ENCODE data around the gene RAPGEF4. TPM values are rescaled to one million over a fixed set of nuclear protein-coding genes. Genes with fewer than 3 reads are reported as not detected.

Gene RAPGEF4
- total RNA-seq, 1 experiment from 2014 or later: 1.4 TPM

DNA sequence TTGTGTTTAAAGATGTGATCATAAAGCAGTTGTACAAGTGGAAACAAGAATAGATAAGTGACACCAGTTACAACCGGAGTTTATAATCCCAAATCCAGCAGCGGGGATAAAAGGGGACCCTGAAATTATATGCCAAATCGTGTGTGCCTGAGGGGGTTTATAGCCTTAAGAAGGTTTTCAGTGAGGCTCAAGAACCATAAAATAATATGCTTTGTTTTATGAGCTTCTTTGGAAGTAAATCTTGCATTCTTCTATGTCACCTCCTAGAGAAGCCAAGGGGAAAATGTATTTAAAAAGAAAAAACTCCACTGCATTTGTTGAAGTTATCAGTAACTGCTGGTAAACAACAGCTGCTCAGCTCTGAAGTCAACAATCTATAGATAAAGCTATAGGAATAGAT, 314.2 kb downstream of the RAPGEF4 start:
- Histone ChIP-seq H2BK120ac (ENCODE audit: low read depth, low read length, poor library complexity, severe bottlenecking) (no peak overlapping the region), H2AK5ac (ENCODE audit: insufficient read length, low read length) (no peak overlapping the region), H3K9ac (ENCODE audit: extremely low read depth, insufficient read length, low read length) (no peak overlapping the region), H3K56ac (ENCODE audit: insufficient read length, low read depth, low read length) (no peak overlapping the region), H4K8ac (replicated peaks; ENCODE audit: insufficient read length, low read depth, low read length) (no peak overlapping the region), H4K5ac (ENCODE audit: insufficient read length, low read depth, low read length) (no peak overlapping the region), H4K20me1 (ENCODE audit: control insufficient read depth, insufficient read depth, insufficient read length) (no peaks in the 10 kb centered on the region), H3K27ac (ENCODE audit: insufficient read length, low read depth, low read length) (no peak overlapping the region), H2BK5ac (ENCODE audit: insufficient read length, low read length) (no peak overlapping the region), H4K91ac (ENCODE audit: insufficient read length, low read depth, low read length) (no peak overlapping the region), H3K79me1 (ENCODE audit: insufficient read depth, low read depth, low read length, poor library complexity, severe bottlenecking) (no peaks in the 10 kb centered on the region), H3K4ac (ENCODE audit: low read depth, low read length) (no peak overlapping the region), H2BK15ac (ENCODE audit: low read depth, low read length) (no peak overlapping the region), H3K23me2 (ENCODE audit: insufficient read length, low read depth, low read length, poor library complexity, severe bottlenecking) (no peaks in the 10 kb centered on the region), H3K14ac (ENCODE audit: insufficient read depth, low read length) (no peak overlapping the region), H3K9me3 (ENCODE audit: control insufficient read depth, low read depth, low read length) (no peaks in the 10 kb centered on the region), H2BK20ac (ENCODE audit: low read depth, low read length, poor library complexity, severe bottlenecking) (no peak overlapping the region), H2AFZ (ENCODE audit: low read length) (no peak overlapping the region), H3K4me2 (ENCODE audit: insufficient read depth, insufficient read length, low read length) (no peak overlapping the region), H2BK12ac (ENCODE audit: insufficient read length, low read depth, low read length) (no peak overlapping the region), H3K27me3 (ENCODE audit: insufficient read depth, low read length) (no peaks in the 10 kb centered on the region), H3K18ac (ENCODE audit: insufficient read length, low read depth, low read length) (no peak overlapping the region), H3K4me1 (ENCODE audit: insufficient read depth, low read length) (no peaks in the 10 kb centered on the region), H3T11ph (ENCODE audit: low read length) (no peak overlapping the region), H3K23ac (ENCODE audit: insufficient read length, low read depth, low read length) (no peak overlapping the region), H3K79me2 (ENCODE audit: insufficient read depth, low read length) (no peaks in the 10 kb centered on the region)
- TF ChIP-seq, protein P1, sequence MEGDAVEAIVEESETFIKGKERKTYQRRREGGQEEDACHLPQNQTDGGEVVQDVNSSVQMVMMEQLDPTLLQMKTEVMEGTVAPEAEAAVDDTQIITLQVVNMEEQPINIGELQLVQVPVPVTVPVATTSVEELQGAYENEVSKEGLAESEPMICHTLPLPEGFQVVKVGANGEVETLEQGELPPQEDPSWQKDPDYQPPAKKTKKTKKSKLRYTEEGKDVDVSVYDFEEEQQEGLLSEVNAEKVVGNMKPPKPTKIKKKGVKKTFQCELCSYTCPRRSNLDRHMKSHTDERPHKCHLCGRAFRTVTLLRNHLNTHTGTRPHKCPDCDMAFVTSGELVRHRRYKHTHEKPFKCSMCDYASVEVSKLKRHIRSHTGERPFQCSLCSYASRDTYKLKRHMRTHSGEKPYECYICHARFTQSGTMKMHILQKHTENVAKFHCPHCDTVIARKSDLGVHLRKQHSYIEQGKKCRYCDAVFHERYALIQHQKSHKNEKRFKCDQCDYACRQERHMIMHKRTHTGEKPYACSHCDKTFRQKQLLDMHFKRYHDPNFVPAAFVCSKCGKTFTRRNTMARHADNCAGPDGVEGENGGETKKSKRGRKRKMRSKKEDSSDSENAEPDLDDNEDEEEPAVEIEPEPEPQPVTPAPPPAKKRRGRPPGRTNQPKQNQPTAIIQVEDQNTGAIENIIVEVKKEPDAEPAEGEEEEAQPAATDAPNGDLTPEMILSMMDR (conservative IDR thresholded peaks at IDR 0.05): no peak
- H3K4me3 Mint-ChIP-seq: no peak overlapping the region
- H3K27ac Mint-ChIP-seq: no peak overlapping the region
- no peaks in the 10 kb centered on the region for H3K9me3 Mint-ChIP-seq
- H3K36me3 Mint-ChIP-seq (ENCODE audit: insufficient read depth in 1 of 3, low read depth in 3 of 3): no peaks in the 10 kb centered on the region
- no peaks in the 10 kb centered on the region for H3K4me1 Mint-ChIP-seq
- no CpG with 5 or more reads among the region's 3 CpGs for WGBS (ENCODE audit: extremely low coverage, insufficient read length, low lambda C conversion rate)
- H3K27me3 Mint-ChIP-seq (ENCODE audit: low read depth): no peaks in the 10 kb centered on the region
- no peak for DNase-seq
